Gastroesophageal sphincter (tissue), 4 donors: Measurements from ENCODE around the gene SH3RF3. TPM values are rescaled to one million over a fixed set of nuclear protein-coding genes. Genes with fewer than 3 reads are reported as not detected.

Experiments used
- ATAC-seq: fragments of 150-250 bp; one replicate; pipeline ENCODE4 v1.9.1; 2016; ENCODE audit warnings: mild to moderate bottlenecking, moderate library complexity
- H3K27ac ChIP-seq, 4 donors: fragments of 200-600 bp; sonication (generic) in 3 of 4; 1 replicate in 3 of 4; 2 replicates in 1 of 4; pipeline ENCODE4 v1.5.1; 2016 to 2019
- H3K27me3 ChIP-seq: fragments of 200-600 bp; sonication (generic); one replicate; pipeline ENCODE4 v1.5.1; 2019
- H3K36me3 ChIP-seq, 2 donors: fragments of 200-600 bp; sonication (generic); one replicate each; pipeline ENCODE4 v1.5.1; 2019; ENCODE audit warnings: control low read depth in 1 of 2
- H3K4me1 ChIP-seq, 3 donors: fragments of 200-600 bp; sonication (generic); 1 replicate in 2 of 3; 2 replicates in 1 of 3; pipeline ENCODE4 v1.5.1; 2016 to 2019; ENCODE audit warnings: control low read depth in 2 of 3
- H3K4me3 ChIP-seq, 2 donors: fragments of 200-600 bp; sonication (generic); one replicate each; pipeline ENCODE4 v1.5.1; 2019; ENCODE audit warnings: mild to moderate bottlenecking in 1 of 2, moderate library complexity in 1 of 2
- H3K9me3 ChIP-seq, 3 donors: fragments of 200-600 bp; sonication (generic); one replicate each; pipeline ENCODE4 v1.5.1; 2017 to 2019; ENCODE audit warnings: control low read depth in 2 of 3
- EP300 ChIP-seq: sonication (generic); formaldehyde crosslinking; IDR thresholded peaks from one replicate; pipeline ENCODE4 v1.6.1; 2017; ENCODE audit warnings: antibody characterized with exemption, mild to moderate bottlenecking
- POLR2A ChIP-seq, 2 donors: fragments of 450-650 bp; IDR thresholded peaks; one replicate each; pipeline ENCODE4 v1.6.1; 2017; ENCODE audit warnings: antibody characterized with exemption in 2 of 2, mild to moderate bottlenecking in 2 of 2, moderate library complexity in 1 of 2
- POLR2AphosphoS5 ChIP-seq: sonication (generic); formaldehyde crosslinking; IDR thresholded peaks from one replicate; pipeline ENCODE4 v1.6.1; 2017; ENCODE audit warnings: antibody characterized with exemption
- WGBS, 2 donors: methylation state at CpG; one replicate each; pipeline ENCODE4 v1.1.5; 2018; ENCODE audit warnings: low coverage in 1 of 2; 5-methylcytosine and 5-hydroxymethylcytosine counted together
- total RNA-seq, 4 donors: library from RNA; depleted of rRNA; stranded (reverse); fragments of >200 nt; gene quantifications; one replicate each; pipeline ENCODE4 v1.1.0, GENCODE V29; 2016
- TF ChIP-seq, protein P1 (sequence below), 4 experiments: fragments of 200-600 bp in 2 of 4; fragments of 450-650 bp in 2 of 4; sonication (generic) in 1 of 4; IDR thresholded peaks; one replicate each; pipeline ENCODE4 v1.5.1; 2017 to 2019; ENCODE audit warnings: antibody characterized with exemption in 4 of 4, mild to moderate bottlenecking in 2 of 4, moderate library complexity in 2 of 4

SH3RF3 gene
- total RNA-seq, 4 donors from 2014 or later, result 10.1 to 15.8 (median 13.2) TPM

DNA sequence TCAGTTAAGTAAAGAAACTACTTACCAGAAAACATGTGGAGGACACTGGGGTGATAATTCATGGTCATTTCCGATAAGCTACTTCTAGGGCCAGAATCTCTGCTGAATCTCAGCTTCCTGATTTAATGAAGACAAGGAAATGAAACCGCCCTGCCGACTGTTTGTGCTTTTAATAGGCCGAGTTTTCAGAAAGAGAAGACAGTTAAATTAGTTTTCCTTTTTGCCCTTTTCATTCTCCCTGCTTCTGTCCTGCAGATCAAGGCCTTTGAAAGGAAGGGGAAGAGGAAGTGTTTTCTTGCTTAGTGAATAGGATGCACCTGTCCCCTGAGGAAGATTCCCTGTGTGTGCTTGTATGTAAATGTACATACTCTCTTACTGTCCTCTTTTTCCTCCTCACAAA is 126.6 kb downstream of the SH3RF3 start:
- no peak for ATAC-seq
- Histone ChIP-seq H3K27ac (peak overlapping the region in 2 of 4 donors; percentile 2 to 31), H3K27me3 (no peaks in the 10 kb centered on the region), H3K36me3 (no peaks in the 10 kb centered on the region), H3K4me1 (peaks cover 0 to 64% (median 18%) of the 10 kb centered on the region in 3 donors), H3K4me3 (no peak overlapping the region), H3K9me3 (no peaks in the 10 kb centered on the region)
- TF ChIP-seq, protein P1, sequence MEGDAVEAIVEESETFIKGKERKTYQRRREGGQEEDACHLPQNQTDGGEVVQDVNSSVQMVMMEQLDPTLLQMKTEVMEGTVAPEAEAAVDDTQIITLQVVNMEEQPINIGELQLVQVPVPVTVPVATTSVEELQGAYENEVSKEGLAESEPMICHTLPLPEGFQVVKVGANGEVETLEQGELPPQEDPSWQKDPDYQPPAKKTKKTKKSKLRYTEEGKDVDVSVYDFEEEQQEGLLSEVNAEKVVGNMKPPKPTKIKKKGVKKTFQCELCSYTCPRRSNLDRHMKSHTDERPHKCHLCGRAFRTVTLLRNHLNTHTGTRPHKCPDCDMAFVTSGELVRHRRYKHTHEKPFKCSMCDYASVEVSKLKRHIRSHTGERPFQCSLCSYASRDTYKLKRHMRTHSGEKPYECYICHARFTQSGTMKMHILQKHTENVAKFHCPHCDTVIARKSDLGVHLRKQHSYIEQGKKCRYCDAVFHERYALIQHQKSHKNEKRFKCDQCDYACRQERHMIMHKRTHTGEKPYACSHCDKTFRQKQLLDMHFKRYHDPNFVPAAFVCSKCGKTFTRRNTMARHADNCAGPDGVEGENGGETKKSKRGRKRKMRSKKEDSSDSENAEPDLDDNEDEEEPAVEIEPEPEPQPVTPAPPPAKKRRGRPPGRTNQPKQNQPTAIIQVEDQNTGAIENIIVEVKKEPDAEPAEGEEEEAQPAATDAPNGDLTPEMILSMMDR (IDR thresholded peaks at IDR 0.05), result no peak
- TF ChIP-seq EP300, result no peak
- TF ChIP-seq POLR2AphosphoS5, result no peak
- no peak for TF ChIP-seq POLR2A (IDR thresholded peaks at IDR 0.05)
- 49 to 90% methylated on average over 3 to 4 of the region's 4 CpGs for WGBS, 2 donors

DNA sequence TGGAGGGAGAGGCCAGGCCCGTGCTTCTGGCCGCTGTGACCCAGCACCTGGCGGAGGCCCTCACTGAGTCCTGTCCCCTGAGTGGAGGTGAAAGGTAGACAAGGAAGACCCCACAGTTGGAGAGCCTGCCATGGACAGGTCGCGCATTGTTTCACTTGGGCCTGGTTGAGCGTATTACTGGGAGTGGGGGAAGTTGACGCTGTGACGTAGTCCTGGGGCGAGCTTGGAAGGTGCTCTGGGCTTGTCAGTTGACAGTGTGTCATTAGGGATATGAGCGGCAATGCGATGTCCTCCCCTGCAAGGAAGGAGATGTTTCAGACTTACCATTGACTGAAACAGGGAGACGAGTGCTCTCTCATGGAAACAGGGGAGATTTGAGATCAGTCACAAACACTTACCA is 127.1 kb downstream of the SH3RF3 start:
- peaks cover 0 to 64% (median 18%) of the 10 kb centered on the region in 3 donors for H3K4me1 ChIP-seq
- H3K36me3 ChIP-seq, result no peaks in the 10 kb centered on the region
- WGBS, 2 donors, result 96% methylated on average over 9 of the region's 12 CpGs; no CpG with 5 or more reads in 1 of the 2 donors
- TF ChIP-seq, protein P1 (IDR thresholded peaks at IDR 0.05), result no peak
- TF ChIP-seq POLR2A (IDR thresholded peaks at IDR 0.05), result no peak
- TF ChIP-seq POLR2AphosphoS5, result no peak
- no peaks in the 10 kb centered on the region for H3K27me3 ChIP-seq
- no peak overlapping the region for H3K4me3 ChIP-seq
- peak overlapping the region in 2 of 4 donors; percentile 2 to 31 for H3K27ac ChIP-seq
- no peaks in the 10 kb centered on the region for H3K9me3 ChIP-seq
- no peak for ATAC-seq

DNA sequence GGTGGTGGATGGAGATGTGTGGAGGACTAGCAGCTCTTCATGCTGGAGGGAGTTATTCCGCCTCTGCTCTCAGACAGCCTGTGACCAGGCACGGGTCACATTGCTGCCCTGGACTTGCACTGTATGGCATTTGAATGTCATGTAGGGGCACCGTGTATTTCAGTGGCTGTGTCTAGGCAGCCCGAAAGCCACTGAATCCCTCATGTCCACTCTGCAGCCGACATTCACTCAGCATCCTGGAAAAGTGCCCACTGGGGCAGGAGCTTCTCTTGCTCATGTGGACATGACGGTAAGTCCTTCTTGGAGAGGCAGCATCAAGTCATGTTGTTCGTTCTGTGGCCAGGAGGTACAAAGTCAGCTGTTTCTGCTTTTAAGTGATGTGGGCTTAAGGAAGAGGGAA is 127.9 kb downstream of the SH3RF3 start:
- Histone ChIP-seq H3K4me3 (no peak overlapping the region), H3K9me3 (no peaks in the 10 kb centered on the region), H3K4me1 (peaks cover 0 to 61% (median 18%) of the 10 kb centered on the region in 3 donors), H3K27ac (no peak overlapping the region), H3K36me3 (no peaks in the 10 kb centered on the region), H3K27me3 (no peaks in the 10 kb centered on the region)
- whole genome bisulfite sequencing, 2 donors, result 40 to 43% methylated on average over 1 of the region's 7 CpGs
- no peak for TF ChIP-seq POLR2A (IDR thresholded peaks at IDR 0.05)
- TF ChIP-seq, protein P1 (IDR thresholded peaks at IDR 0.05), result no peak
- no peak for TF ChIP-seq POLR2AphosphoS5
- no peak for TF ChIP-seq EP300
- peak; percentile 22 for ATAC-seq

DNA sequence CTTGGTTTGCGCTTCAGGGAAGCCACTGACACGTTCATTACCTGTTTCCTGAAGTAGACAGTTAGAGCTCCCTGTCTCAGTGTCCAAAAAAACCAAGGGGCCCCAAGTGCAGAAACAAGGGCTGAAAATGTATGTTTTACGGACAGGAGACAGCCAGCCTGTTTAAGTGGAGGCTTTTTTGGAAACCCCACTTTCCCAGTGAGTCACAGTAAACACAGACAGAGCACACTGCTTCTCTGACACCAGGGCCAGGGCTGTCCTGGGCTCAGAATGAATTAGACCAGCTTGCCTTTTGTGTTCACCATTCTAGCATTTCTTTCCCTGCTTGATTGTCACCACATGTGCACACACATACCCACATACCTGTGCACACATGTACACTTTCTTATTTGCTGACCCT is 128.6 kb downstream of the SH3RF3 start:
- Histone ChIP-seq H3K36me3 (no peaks in the 10 kb centered on the region), H3K9me3 (no peaks in the 10 kb centered on the region), H3K4me1 (peaks cover 0 to 54% (median 18%) of the 10 kb centered on the region in 3 donors), H3K27me3 (no peaks in the 10 kb centered on the region), H3K27ac (no peak overlapping the region), H3K4me3 (no peak overlapping the region)
- ATAC-seq, result no peak
- WGBS, 2 donors, result 45% methylated on average over 2 of the region's 3 CpGs; no CpG with 5 or more reads in 1 of the 2 donors
- TF ChIP-seq POLR2AphosphoS5 (no peak), EP300 (no peak), POLR2A (IDR thresholded peaks at IDR 0.05) (no peak)
- TF ChIP-seq, protein P1 (IDR thresholded peaks at IDR 0.05), result no peak

DNA sequence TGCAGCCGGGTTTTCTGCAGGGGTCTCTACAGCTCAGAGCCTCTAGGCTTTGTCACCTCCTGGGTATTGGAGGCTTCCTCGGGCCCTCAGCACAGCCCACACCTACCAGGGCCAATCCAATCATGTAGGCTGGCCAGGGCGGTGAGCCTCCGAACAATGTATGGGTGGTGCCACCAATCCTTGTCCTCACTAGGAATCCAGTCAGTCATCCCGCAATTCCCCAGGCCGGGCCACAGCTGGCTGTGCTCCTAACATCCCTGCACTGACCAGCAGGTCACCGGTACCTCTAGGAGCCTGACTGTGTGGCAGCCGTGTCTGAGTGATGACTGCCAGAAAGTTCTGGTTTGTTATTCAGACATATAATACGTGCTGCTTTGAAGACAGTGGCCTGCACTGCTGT is 129.4 kb downstream of the SH3RF3 start:
- H3K9me3 ChIP-seq, result no peaks in the 10 kb centered on the region
- peaks cover 0 to 47% (median 18%) of the 10 kb centered on the region in 3 donors for H3K4me1 ChIP-seq
- 73% methylated on average over 3 of the region's 9 CpGs; no CpG with 5 or more reads in 1 of the 2 donors for WGBS, 2 donors
- TF ChIP-seq EP300, result no peak
- TF ChIP-seq POLR2A (IDR thresholded peaks at IDR 0.05), result no peak
- TF ChIP-seq POLR2AphosphoS5, result no peak
- TF ChIP-seq, protein P1 (IDR thresholded peaks at IDR 0.05), result no peak
- ATAC-seq, result no peak
- no peaks in the 10 kb centered on the region for H3K36me3 ChIP-seq
- H3K27ac ChIP-seq, result no peak overlapping the region
- no peak overlapping the region for H3K4me3 ChIP-seq
- H3K27me3 ChIP-seq, result no peaks in the 10 kb centered on the region
